SIG-M5 (cell line): Measurements from ENCODE around the gene IFNGR2.

Source experiments
- DNase-seq: peaks from one replicate; lab custom pipeline; 2025; lab: John Stamatoyannopoulos, UW

Gene IFNGR2

GRCh38 chr21:33403128-33403785, at the start of gene IFNGR2:
Gene IFNGR2 (plus strand): TSS chr21:33403413. CDS start chr21:33403544, 131 bp downstream.
- DNase-seq = no peak

- DNase-seq = no peak
These were observed 47.9 kb upstream of the IFNGR2 start for GRCh38 chr21:33355355-33355754.

- no peak for DNase-seq
These were observed 47.2 kb upstream of the IFNGR2 start for GRCh38 chr21:33355996-33356395.

- DNase-seq = no peak
These were observed 46.0 kb upstream of the IFNGR2 start for GRCh38 chr21:33357177-33357576.

- no peak for DNase-seq
These were observed 43.8 kb upstream of the IFNGR2 start for GRCh38 chr21:33359446-33359845.

GRCh38 chr21:33360281-33360680, 42.9 kb upstream of the IFNGR2 start:
- no peak for DNase-seq

- no peak for DNase-seq
These were observed 42.2 kb upstream of the IFNGR2 start for GRCh38 chr21:33360881-33361602.

GRCh38 chr21:33362044-33362555, 41.1 kb upstream of the IFNGR2 start:
- no peak for DNase-seq

- peak; percentile 54 for DNase-seq
These were observed 39.2 kb upstream of the IFNGR2 start for GRCh38 chr21:33363911-33364609.

GRCh38 chr21:33364830-33365229, 38.4 kb upstream of the IFNGR2 start:
- DNase-seq = no peak

GRCh38 chr21:33367309-33367973, 35.8 kb upstream of the IFNGR2 start:
- DNase-seq = no peak

GRCh38 chr21:33368124-33368523, 35.1 kb upstream of the IFNGR2 start:
- no peak for DNase-seq

- no peak for DNase-seq
These were observed 34.6 kb upstream of the IFNGR2 start for GRCh38 chr21:33368576-33368975.

GRCh38 chr21:33369586-33369985, 33.6 kb upstream of the IFNGR2 start:
- no peak for DNase-seq

- DNase-seq = no peak
These were observed 32.9 kb upstream of the IFNGR2 start for GRCh38 chr21:33370305-33370704.

GRCh38 chr21:33371366-33371765, 31.8 kb upstream of the IFNGR2 start:
- DNase-seq = no peak

- DNase-seq = no peak
These were observed 30.6 kb upstream of the IFNGR2 start for GRCh38 chr21:33372582-33372981.

- no peak for DNase-seq
These were observed 29.8 kb upstream of the IFNGR2 start for GRCh38 chr21:33373451-33373850.

GRCh38 chr21:33374080-33374449, 29.1 kb upstream of the IFNGR2 start:
- DNase-seq = no peak

- DNase-seq = peak; percentile 33
These were observed 28.6 kb upstream of the IFNGR2 start for GRCh38 chr21:33374450-33375096.

GRCh38 chr21:33375101-33375644, 28.0 kb upstream of the IFNGR2 start:
- DNase-seq = no peak
